Measurements from ENCODE around the gene TCF3.

DNA sequence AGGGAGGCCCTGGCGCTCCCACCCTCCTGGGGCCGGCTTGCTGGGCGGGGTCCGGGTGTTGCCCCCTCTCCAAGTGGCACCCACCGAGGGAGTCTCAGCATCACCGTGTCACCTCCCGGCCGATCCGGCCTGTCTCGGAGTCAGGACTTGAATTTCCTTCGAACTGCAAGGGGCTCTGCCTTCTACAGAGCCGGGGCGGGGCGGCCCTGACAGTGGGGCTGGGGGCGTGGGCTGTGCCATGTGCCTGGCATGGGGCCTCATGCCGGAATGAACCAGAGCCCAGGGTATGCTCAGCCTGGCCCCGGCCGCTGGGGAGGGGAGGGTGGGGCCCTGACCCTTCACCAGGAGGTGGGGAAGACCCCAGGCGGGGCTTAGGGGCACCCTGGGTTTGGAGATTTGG, 47.0 kb upstream of the TCF3 start:
- TF ChIP-seq CTCF (IDR thresholded peaks at IDR 0.05; ENCODE audit: control extremely low read depth in 1 of 3, insufficient read depth in 1 of 3, low read depth in 1 of 3, low read length in 3 of 3): no peak
- TF ChIP-seq CEBPB (IDR thresholded peaks at IDR 0.05; ENCODE audit: low read depth, low read length): no peak
- no peak for TF ChIP-seq CREB1 (IDR thresholded peaks at IDR 0.05)

Data from H1 (cell line).